ENCODE data around the gene CSMD2. TPM values are rescaled to one million over a fixed set of nuclear protein-coding genes. Genes with fewer than 3 reads are reported as not detected.

Gene CSMD2
- polyA plus RNA-seq, 4 donors = under 0.01 to 0.54 (median 0.09) TPM

DNA sequence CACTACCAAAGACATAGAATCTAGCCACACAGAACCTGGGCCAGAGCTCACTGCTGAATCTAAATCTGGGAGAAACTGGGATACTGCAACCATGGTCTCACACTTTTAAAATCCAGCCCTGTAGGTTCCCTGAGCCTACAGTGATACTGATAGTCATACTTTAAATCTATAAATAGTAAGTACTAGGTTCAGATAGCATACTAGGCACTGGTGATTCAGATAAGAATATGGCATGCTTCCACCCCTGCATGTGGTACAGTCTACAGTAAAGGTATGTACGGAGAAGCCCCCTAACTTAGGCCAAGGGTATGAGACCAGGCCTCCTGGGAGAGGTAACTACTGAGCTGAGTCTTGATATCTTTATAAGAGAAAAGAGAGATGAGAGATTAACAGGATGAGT, 494.5 kb downstream of the CSMD2 start:
- DNase-seq = no peak
- Histone ChIP-seq H3K27ac (ENCODE audit: low read depth in 1 of 3, low read length in 2 of 3) (no peak overlapping the region), H3K36me3 (ENCODE audit: control insufficient read depth in 3 of 3, insufficient read depth in 2 of 3, low read depth in 1 of 3, low read length in 3 of 3) (no peaks in the 10 kb centered on the region), H3K4me3 (ENCODE audit: low read depth in 1 of 3, low read length in 3 of 3) (no peak overlapping the region), H3K27me3 (ENCODE audit: control insufficient read depth in 3 of 3, insufficient read depth in 3 of 3, low read length in 3 of 3) (no peaks in the 10 kb centered on the region), H3K4me1 (ENCODE audit: control insufficient read depth in 3 of 3, insufficient read depth in 2 of 3, low read depth in 1 of 3, low read length in 2 of 3) (no peaks in the 10 kb centered on the region), H3K9me3 (ENCODE audit: control insufficient read depth in 2 of 2, insufficient read depth in 1 of 2, low read depth in 1 of 2, low read length in 1 of 2) (peaks cover 0 to 2% of the 10 kb centered on the region in 2 donors)
- no peak for FAIRE-seq
- 71 to 90% (median 79%) methylated on average over 1 of the region's 1 CpG for WGBS, 3 donors

DNA sequence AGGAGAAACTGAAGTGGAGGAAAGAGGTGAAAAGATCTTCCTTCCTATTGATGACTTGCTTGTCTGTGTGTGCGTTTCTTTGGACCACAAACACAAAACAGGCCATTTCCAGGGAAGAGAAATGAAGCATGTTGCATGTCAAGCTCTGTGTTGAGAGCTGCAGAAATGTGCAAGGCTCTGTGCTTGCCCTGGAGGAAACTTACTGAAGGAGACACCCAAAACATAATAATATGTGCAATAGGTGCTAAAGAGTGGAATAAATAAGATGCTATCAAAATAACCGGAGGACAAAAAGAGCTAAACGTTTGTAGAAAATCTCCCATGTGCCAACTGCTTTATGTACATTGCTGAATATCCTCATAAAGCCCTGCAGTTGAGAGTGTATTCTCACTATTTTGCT, 496.3 kb downstream of the CSMD2 start:
- Histone ChIP-seq H3K27ac (ENCODE audit: low read depth in 1 of 3, low read length in 2 of 3) (no peak overlapping the region), H3K36me3 (ENCODE audit: control insufficient read depth in 3 of 3, insufficient read depth in 2 of 3, low read depth in 1 of 3, low read length in 3 of 3) (no peaks in the 10 kb centered on the region), H3K27me3 (ENCODE audit: control insufficient read depth in 3 of 3, insufficient read depth in 3 of 3, low read length in 3 of 3) (no peaks in the 10 kb centered on the region), H3K4me3 (ENCODE audit: low read depth in 1 of 3, low read length in 3 of 3) (no peak overlapping the region), H3K9me3 (ENCODE audit: control insufficient read depth in 2 of 2, insufficient read depth in 1 of 2, low read depth in 1 of 2, low read length in 1 of 2) (peaks cover 0 to 2% of the 10 kb centered on the region in 2 donors), H3K4me1 (ENCODE audit: control insufficient read depth in 3 of 3, insufficient read depth in 2 of 3, low read depth in 1 of 3, low read length in 2 of 3) (no peaks in the 10 kb centered on the region)
- DNase-seq (no peak), FAIRE-seq (no peak)
- 67 to 84% (median 70%) methylated on average over 3 of the region's 3 CpGs for WGBS, 3 donors

DNA sequence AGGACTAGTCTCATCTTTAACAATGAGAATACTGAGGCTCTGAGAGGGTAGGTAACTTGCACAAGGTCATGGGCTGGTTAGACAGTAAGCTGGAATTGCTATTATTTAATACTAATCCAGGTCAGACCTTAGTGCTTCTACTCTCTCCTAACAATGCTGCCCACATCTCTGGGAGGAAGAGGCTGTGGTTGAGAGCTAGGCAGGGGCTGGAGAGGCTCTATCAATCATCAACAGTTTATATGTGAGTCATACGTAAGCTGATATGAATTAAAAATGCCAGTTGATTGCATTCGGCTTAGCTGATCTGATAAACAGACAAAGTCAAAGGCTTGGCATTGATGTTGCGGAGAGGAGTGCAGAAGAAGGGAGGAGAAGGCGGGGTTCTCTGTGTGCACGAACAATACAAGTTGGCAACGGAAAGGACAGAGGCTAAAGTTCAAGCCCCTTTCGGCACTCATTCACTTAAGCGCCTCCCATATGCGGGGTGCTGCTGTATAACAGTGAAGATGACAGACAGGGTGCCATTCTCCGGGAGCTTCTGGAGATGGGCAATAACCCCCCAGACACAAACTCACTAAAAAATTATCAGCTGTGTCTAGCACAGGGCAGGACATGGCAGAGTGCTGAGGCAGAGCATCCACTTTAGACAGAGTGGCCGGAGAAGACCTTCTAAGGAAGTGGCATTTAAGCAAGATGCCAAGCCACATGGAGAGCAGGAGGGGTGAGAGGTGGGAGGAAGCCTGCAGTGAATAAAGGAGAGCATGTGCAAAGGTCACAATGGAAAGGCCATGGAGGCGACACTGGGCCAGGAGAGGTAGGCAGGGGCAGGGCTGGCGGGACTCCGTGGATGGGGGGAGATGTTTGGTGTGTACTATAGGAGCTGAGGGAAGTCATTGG, 497.4 kb downstream of the CSMD2 start:
- Histone ChIP-seq H3K9me3 (ENCODE audit: control insufficient read depth in 2 of 2, insufficient read depth in 1 of 2, low read depth in 1 of 2, low read length in 1 of 2) (peaks cover 0 to 2% of the 10 kb centered on the region in 2 donors), H3K36me3 (ENCODE audit: control insufficient read depth in 3 of 3, insufficient read depth in 2 of 3, low read depth in 1 of 3, low read length in 3 of 3) (no peaks in the 10 kb centered on the region), H3K27ac (ENCODE audit: low read depth in 1 of 3, low read length in 2 of 3) (no peak overlapping the region), H3K4me3 (ENCODE audit: low read depth in 1 of 3, low read length in 3 of 3) (no peak overlapping the region), H3K4me1 (ENCODE audit: control insufficient read depth in 3 of 3, insufficient read depth in 2 of 3, low read depth in 1 of 3, low read length in 2 of 3) (no peaks in the 10 kb centered on the region), H3K27me3 (ENCODE audit: control insufficient read depth in 3 of 3, insufficient read depth in 3 of 3, low read length in 3 of 3) (no peaks in the 10 kb centered on the region)
- WGBS, 3 donors = 16 to 58% (median 32%) methylated on average over 14 of the region's 14 CpGs
- DNase-seq (peak in 1 of 2 donors; percentile 73), FAIRE-seq (no peak)

DNA sequence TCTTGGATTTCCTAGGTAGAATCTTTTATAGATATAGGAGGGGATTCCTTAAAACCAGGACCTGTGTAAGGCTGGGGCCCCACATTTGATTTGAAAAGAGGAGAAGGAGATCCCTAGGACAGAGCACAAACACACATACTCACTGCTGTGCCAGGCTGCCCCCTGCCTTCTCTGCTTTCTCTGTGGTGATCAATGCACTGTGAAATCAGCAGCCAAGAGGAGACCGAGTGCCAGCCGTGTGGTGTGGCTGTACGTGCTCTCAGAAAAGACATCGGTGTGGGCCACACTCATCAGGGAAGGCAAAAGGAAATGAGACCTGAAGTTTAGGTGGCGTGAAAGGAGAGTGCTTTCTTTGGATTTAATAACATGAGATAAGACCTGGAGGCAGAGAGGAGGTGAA, 498.4 kb downstream of the CSMD2 start:
- no peaks in the 10 kb centered on the region for H3K36me3 ChIP-seq (ENCODE audit: control insufficient read depth in 3 of 3, insufficient read depth in 2 of 3, low read depth in 1 of 3, low read length in 3 of 3)
- DNase-seq = no peak
- WGBS, 3 donors = 43 to 79% (median 62%) methylated on average over 5 of the region's 5 CpGs

DNA sequence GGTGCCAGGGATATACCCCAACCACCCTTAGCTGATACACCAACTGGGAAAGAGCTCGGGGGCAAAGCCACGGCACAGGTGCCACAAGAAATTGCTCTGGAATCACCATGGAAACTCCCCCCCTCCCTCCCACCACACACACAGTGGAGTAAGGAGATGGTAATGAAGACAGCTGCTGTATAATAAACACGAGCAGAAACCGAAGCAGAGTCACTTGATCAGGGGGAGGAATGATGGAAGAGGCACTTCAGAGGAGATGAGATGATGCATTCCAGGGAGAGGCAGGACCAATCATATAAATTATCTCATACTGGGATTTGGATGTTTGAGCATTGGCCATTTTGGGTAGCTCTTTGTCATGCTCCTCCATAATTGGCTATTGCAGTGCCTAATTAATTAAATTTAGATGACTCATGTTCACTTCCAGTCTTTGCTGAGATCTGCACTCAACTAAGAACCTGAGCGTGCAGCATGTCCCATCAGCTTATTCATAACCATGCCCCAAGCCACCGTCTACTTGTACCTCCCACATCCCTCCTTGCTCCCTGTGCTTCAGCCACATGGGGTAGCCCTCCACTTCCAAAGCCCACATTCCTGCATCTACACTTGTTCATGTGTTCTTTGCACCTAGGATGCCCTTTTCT, 503.1 kb downstream of the CSMD2 start:
- WGBS, 3 donors = 49 to 64% (median 64%) methylated on average over 6 of the region's 6 CpGs

More for the DNA sequence above, 498.4 kb downstream of the CSMD2 start:
- no peaks in the 10 kb centered on the region for H3K4me1 ChIP-seq (ENCODE audit: control insufficient read depth in 3 of 3, insufficient read depth in 2 of 3, low read depth in 1 of 3, low read length in 2 of 3)
- H3K27me3 ChIP-seq (ENCODE audit: control insufficient read depth in 3 of 3, insufficient read depth in 3 of 3, low read length in 3 of 3) = no peaks in the 10 kb centered on the region
- H3K27ac ChIP-seq (ENCODE audit: low read depth in 1 of 3, low read length in 2 of 3) = no peak overlapping the region
- peaks cover 0 to 2% of the 10 kb centered on the region in 2 donors for H3K9me3 ChIP-seq (ENCODE audit: control insufficient read depth in 2 of 2, insufficient read depth in 1 of 2, low read depth in 1 of 2, low read length in 1 of 2)
- H3K4me3 ChIP-seq (ENCODE audit: low read depth in 1 of 3, low read length in 3 of 3) = no peak overlapping the region
- no peak for FAIRE-seq

DNA sequence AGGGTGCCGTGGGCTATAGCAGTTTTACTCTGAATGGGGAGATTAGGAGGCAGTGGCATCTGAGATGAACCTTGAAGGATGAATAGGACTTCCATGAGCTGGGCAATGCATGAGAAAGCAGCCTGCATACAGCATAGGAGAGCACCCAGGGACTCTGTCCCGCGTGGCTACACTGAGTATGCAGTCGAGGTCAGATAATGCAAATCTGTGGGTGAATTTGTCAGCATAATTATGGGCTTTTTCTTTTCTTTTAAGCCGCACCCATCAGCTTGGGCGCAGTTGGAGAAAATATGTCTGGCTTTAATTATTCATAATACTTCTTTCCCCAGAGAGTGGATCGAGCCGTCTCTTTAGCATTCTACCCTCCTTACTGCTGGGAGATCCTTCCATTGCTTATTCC, 504.1 kb downstream of the CSMD2 start:
- 80 to 85% (median 85%) methylated on average over 8 of the region's 8 CpGs for WGBS, 3 donors
- no peaks in the 10 kb centered on the region for H3K27me3 ChIP-seq (ENCODE audit: control insufficient read depth in 3 of 3, insufficient read depth in 3 of 3, low read length in 3 of 3)
- DNase-seq (no peak), FAIRE-seq (no peak)
- H3K27ac ChIP-seq (ENCODE audit: low read depth in 1 of 3, low read length in 2 of 3) = no peak overlapping the region
- H3K4me1 ChIP-seq (ENCODE audit: control insufficient read depth in 3 of 3, insufficient read depth in 2 of 3, low read depth in 1 of 3, low read length in 2 of 3) = no peaks in the 10 kb centered on the region
- H3K4me3 ChIP-seq (ENCODE audit: low read depth in 1 of 3, low read length in 3 of 3) = no peak overlapping the region
- no peaks in the 10 kb centered on the region for H3K36me3 ChIP-seq (ENCODE audit: control insufficient read depth in 3 of 3, insufficient read depth in 2 of 3, low read depth in 1 of 3, low read length in 3 of 3)
- no peaks in the 10 kb centered on the region for H3K9me3 ChIP-seq (ENCODE audit: control insufficient read depth in 2 of 2, insufficient read depth in 1 of 2, low read depth in 1 of 2, low read length in 1 of 2)

More for the DNA sequence above, 503.1 kb downstream of the CSMD2 start:
- no peak overlapping the region for H3K27ac ChIP-seq (ENCODE audit: low read depth in 1 of 3, low read length in 2 of 3)
- H3K9me3 ChIP-seq (ENCODE audit: control insufficient read depth in 2 of 2, insufficient read depth in 1 of 2, low read depth in 1 of 2, low read length in 1 of 2) = no peaks in the 10 kb centered on the region
- H3K27me3 ChIP-seq (ENCODE audit: control insufficient read depth in 3 of 3, insufficient read depth in 3 of 3, low read length in 3 of 3) = no peaks in the 10 kb centered on the region
- H3K36me3 ChIP-seq (ENCODE audit: control insufficient read depth in 3 of 3, insufficient read depth in 2 of 3, low read depth in 1 of 3, low read length in 3 of 3) = no peaks in the 10 kb centered on the region
- H3K4me1 ChIP-seq (ENCODE audit: control insufficient read depth in 3 of 3, insufficient read depth in 2 of 3, low read depth in 1 of 3, low read length in 2 of 3) = no peaks in the 10 kb centered on the region
- FAIRE-seq = no peak
- peak in 1 of 2 donors; percentile 14 for DNase-seq
- no peak overlapping the region for H3K4me3 ChIP-seq (ENCODE audit: low read depth in 1 of 3, low read length in 3 of 3)

DNA sequence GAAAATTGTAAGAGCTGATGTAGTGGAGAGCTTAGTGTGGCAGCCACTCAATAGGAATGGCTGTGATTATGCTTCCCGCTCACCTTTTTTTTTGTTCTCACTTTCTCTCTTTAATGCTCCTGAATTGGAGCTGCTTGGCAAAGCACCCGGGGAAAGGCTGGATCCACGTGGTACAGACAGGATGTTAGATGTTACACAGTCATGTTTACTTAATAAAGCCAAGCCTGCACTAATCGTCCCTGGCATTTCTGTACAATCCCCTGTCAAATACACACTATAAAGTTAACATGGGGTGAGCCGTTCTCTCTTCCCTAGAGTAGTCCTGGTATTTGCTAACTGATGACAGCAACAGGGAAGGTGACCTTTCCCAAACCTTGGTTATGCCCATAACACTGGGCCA, 504.8 kb downstream of the CSMD2 start:
- WGBS, 3 donors = 28 to 41% (median 40%) methylated on average over 5 of the region's 5 CpGs
- FAIRE-seq = no peak
- no peak for DNase-seq
- no peak overlapping the region for H3K27ac ChIP-seq (ENCODE audit: low read depth in 1 of 3, low read length in 2 of 3)
- H3K9me3 ChIP-seq (ENCODE audit: control insufficient read depth in 2 of 2, insufficient read depth in 1 of 2, low read depth in 1 of 2, low read length in 1 of 2) = no peaks in the 10 kb centered on the region
- no peaks in the 10 kb centered on the region for H3K27me3 ChIP-seq (ENCODE audit: control insufficient read depth in 3 of 3, insufficient read depth in 3 of 3, low read length in 3 of 3)
- no peak overlapping the region for H3K4me3 ChIP-seq (ENCODE audit: low read depth in 1 of 3, low read length in 3 of 3)
- no peaks in the 10 kb centered on the region for H3K36me3 ChIP-seq (ENCODE audit: control insufficient read depth in 3 of 3, insufficient read depth in 2 of 3, low read depth in 1 of 3, low read length in 3 of 3)
- H3K4me1 ChIP-seq (ENCODE audit: control insufficient read depth in 3 of 3, insufficient read depth in 2 of 3, low read depth in 1 of 3, low read length in 2 of 3) = peaks cover 0 to 4% (median 0%) of the 10 kb centered on the region in 3 donors

DNA sequence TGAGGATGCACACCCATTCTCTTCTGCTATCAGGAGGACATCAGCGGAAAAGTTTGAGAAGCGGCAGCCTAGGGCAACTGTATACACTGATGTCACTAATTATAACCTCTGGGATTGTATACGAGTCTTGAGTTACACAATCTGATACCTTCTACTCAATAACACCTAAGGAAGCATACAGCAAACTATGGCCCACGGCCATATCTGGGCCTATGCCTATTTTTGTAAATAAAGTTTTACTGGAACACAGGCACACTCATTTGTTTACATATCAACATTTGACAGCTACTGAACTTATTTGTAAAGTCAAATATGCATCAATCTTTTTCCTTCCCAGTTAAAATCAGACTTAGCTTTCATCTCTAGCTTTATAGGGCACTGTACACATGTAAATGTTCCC, 505.4 kb downstream of the CSMD2 start:
- Histone ChIP-seq H3K4me3 (ENCODE audit: low read depth in 1 of 3, low read length in 3 of 3) (no peak overlapping the region), H3K4me1 (ENCODE audit: control insufficient read depth in 3 of 3, insufficient read depth in 2 of 3, low read depth in 1 of 3, low read length in 2 of 3) (peaks cover 0 to 4% (median 0%) of the 10 kb centered on the region in 3 donors), H3K27ac (ENCODE audit: low read depth in 1 of 3, low read length in 2 of 3) (no peak overlapping the region), H3K9me3 (ENCODE audit: control insufficient read depth in 2 of 2, insufficient read depth in 1 of 2, low read depth in 1 of 2, low read length in 1 of 2) (no peaks in the 10 kb centered on the region), H3K36me3 (ENCODE audit: control insufficient read depth in 3 of 3, insufficient read depth in 2 of 3, low read depth in 1 of 3, low read length in 3 of 3) (no peaks in the 10 kb centered on the region), H3K27me3 (ENCODE audit: control insufficient read depth in 3 of 3, insufficient read depth in 3 of 3, low read length in 3 of 3) (no peaks in the 10 kb centered on the region)
- DNase-seq (no peak), FAIRE-seq (no peak)
- WGBS, 3 donors = 68 to 87% (median 73%) methylated on average over 4 of the region's 4 CpGs
